GM23338 (cell line): ENCODE data around the gene LURAP1L. TPM values are rescaled to one million over a fixed set of nuclear protein-coding genes. Genes with fewer than 3 reads are reported as not detected.

ENCODE experiments used
- ATAC-seq: fragments of 200-7000 bp; cut with Tn5 transposase; 3 replicates; pipeline ENCODE4 v1.9.1; 2020
- DNase-seq: peaks from one replicate; pipeline ENCODE4 v3.0.0-alpha.2; 2015; ENCODE audit warnings: low spot score
- H2AFZ ChIP-seq: fragments of 200-600 bp; sonication (generic); 2 replicates; pipeline ENCODE4 v1.8.0; 2016; ENCODE audit warnings: antibody characterized with exemption, mild to moderate bottlenecking, moderate library complexity
- H3F3A ChIP-seq: fragments of 200-600 bp; sonication (generic); replicated peaks from 2 replicates; pipeline ENCODE4 v1.8.0; 2017; ENCODE audit warnings: antibody characterized with exemption, mixed run types, low read depth
- H3K27ac ChIP-seq: fragments of 200-600 bp; sonication (generic); 2 replicates; pipeline ENCODE4 v1.6.1; 2016; ENCODE audit warnings: low read depth
- H3K27me3 ChIP-seq: fragments of 200-600 bp; sonication (generic); 2 replicates; pipeline ENCODE4 v1.8.0; 2016; ENCODE audit warnings: mild to moderate bottlenecking, mixed run types, moderate library complexity; ENCODE audit not compliant: insufficient read depth
- H3K36me3 ChIP-seq: fragments of 200-600 bp; sonication (generic); 2 replicates; pipeline ENCODE4 v1.8.0; 2016; ENCODE audit warnings: mild to moderate bottlenecking; ENCODE audit not compliant: insufficient read depth
- H3K4me1 ChIP-seq: fragments of 200-600 bp; sonication (generic); 2 replicates; pipeline ENCODE4 v1.8.0; 2016; ENCODE audit warnings: mild to moderate bottlenecking, moderate library complexity; ENCODE audit not compliant: insufficient read depth
- H3K4me2 ChIP-seq: fragments of 200-600 bp; sonication (generic); 2 replicates; pipeline ENCODE4 v1.7.1; 2017; ENCODE audit warnings: mixed run types
- H3K4me3 ChIP-seq: fragments of 200-600 bp; sonication (generic); 2 replicates; pipeline ENCODE4 v1.6.1; 2016; ENCODE audit warnings: mixed run types
- H3K79me2 ChIP-seq: fragments of 200-600 bp; sonication (generic); replicated peaks from 2 replicates; pipeline ENCODE4 v1.8.0; 2017; ENCODE audit warnings: mild to moderate bottlenecking; ENCODE audit not compliant: insufficient read depth
- H3K9me2 ChIP-seq: fragments of 200-600 bp; sonication (generic); 2 replicates; pipeline ENCODE4 v1.8.0; 2017; ENCODE audit not compliant: insufficient read depth
- H4K20me1 ChIP-seq: fragments of 200-600 bp; sonication (generic); replicated peaks from 2 replicates; pipeline ENCODE4 v1.8.0; 2017; ENCODE audit warnings: mild to moderate bottlenecking; ENCODE audit not compliant: insufficient read depth
- H3K27ac Mint-ChIP-seq: 2 replicates; pipeline ENCODE4 v1.8.0; 2020; ENCODE audit warnings: inconsistent platforms, mild to moderate bottlenecking, moderate library complexity, mixed read lengths
- H3K27me3 Mint-ChIP-seq: 3 replicates; pipeline ENCODE4 v1.8.0; 2022; ENCODE audit warnings: low read depth, mild to moderate bottlenecking, moderate library complexity, mixed read lengths, inconsistent platforms; ENCODE audit not compliant: insufficient read depth, poor library complexity
- H3K36me3 Mint-ChIP-seq: 3 replicates; pipeline ENCODE4 v1.8.0; 2021; ENCODE audit warnings: low read depth, mild to moderate bottlenecking, inconsistent platforms, moderate library complexity, mixed read lengths
- H3K4me1 Mint-ChIP-seq: 3 replicates; pipeline ENCODE4 v1.8.0; 2020; ENCODE audit warnings: mild to moderate bottlenecking, inconsistent platforms, mixed read lengths
- H3K4me3 Mint-ChIP-seq: 3 replicates; pipeline ENCODE4 v1.8.0; 2021; ENCODE audit warnings: moderate library complexity, mild to moderate bottlenecking, inconsistent platforms, mixed read lengths
- H3K9me3 Mint-ChIP-seq: 3 replicates; pipeline ENCODE4 v1.8.0; 2020; ENCODE audit warnings: moderate library complexity, mild to moderate bottlenecking, inconsistent platforms, mixed read lengths
- EZH2phosphoT487 ChIP-seq: fragments of 200-600 bp; sonication (generic); IDR thresholded peaks from one replicate; pipeline ENCODE4 v1.8.1; 2018; ENCODE audit warnings: antibody characterized with exemption; ENCODE audit not compliant: unreplicated experiment
- JUNB ChIP-seq: IDR thresholded peaks from one replicate; pipeline ENCODE4 v1.6.1; 2016; ENCODE audit warnings: antibody characterized with exemption; ENCODE audit not compliant: unreplicated experiment
- NANOG ChIP-seq: IDR thresholded peaks from 2 replicates; pipeline ENCODE4 v1.6.1; 2016; ENCODE audit warnings: antibody characterized with exemption, borderline replicate concordance
- ZNF114 ChIP-seq: fragments of 250-450 bp; sonication (Bioruptor Pico); IDR thresholded peaks from 2 replicates; pipeline ENCODE4 v1.5.0; 2020; ENCODE audit warnings: mild to moderate bottlenecking, moderate library complexity
- polyA plus RNA-seq: library from polyadenylated mRNA; unstranded; fragments of >200 nt; fragmentation: Nextera tagmentation; extraction: Ambion mirVana; gene quantifications from 2 replicates; pipeline ENCODE4 v1.2.1, GENCODE V29; 2016
- total RNA-seq: library from RNA; depleted of rRNA; stranded (reverse); fragments of >200 nt; shearing (Covaris generic); gene quantifications from 2 replicates; pipeline ENCODE4 v1.2.3, GENCODE V29; 2014
- TF ChIP-seq, protein P1 (sequence below), 2 experiments: fragments of 200-600 bp in 1 of 2; sonication (generic) in 1 of 2; conservative IDR thresholded peaks; 2 replicates each; pipeline versions ENCODE4 v1.5.1 to v1.6.1; 2016 to 2017; ENCODE audit warnings: antibody characterized with exemption in 2 of 2, low read depth in 2 of 2, mild to moderate bottlenecking in 2 of 2, moderate library complexity in 1 of 2
- TF ChIP-seq, protein P2 (sequence below): IDR thresholded peaks from one replicate; pipeline ENCODE4 v1.6.1; 2018; ENCODE audit warnings: antibody characterized with exemption; ENCODE audit not compliant: unreplicated experiment
- TF ChIP-seq, protein P3 (sequence below): IDR thresholded peaks from 2 replicates; pipeline ENCODE4 v1.6.1; 2016; ENCODE audit warnings: antibody characterized with exemption

Gene LURAP1L
- total and polyA plus RNA-seq, 2 experiments from 2014 or later, result 1.2 to 1.6 TPM

DNA sequence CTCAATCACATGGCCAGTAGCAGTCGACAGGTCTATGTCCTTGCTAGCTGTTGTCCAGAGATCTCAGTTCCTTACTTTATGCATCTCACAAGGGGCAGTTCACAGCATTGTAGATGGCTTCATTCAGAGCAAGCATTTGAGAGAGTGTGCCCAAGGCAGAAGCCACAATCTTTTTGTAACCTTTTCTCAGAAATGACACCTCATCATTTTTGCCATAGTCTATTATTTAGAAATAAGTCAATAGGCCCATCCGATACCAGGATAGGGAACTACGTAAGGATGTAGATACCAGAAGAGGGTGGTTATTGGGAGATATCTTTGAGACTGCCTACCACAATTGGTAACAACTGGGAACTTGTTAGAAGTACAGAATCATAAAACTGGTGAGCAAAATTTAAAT, 37.1 kb downstream of the LURAP1L start:
- Mint-ChIP-seq H3K27me3 (no peaks in the 10 kb centered on the region), H3K36me3 (no peaks in the 10 kb centered on the region), H3K4me1 (peaks cover 13% of the 10 kb centered on the region; the same call in 2 of the 3 replicates), H3K9me3 (no peaks in the 10 kb centered on the region), H3K4me3 (no peak overlapping the region), H3K27ac (no peak overlapping the region)
- Histone ChIP-seq H2AFZ (no peak overlapping the region), H3K4me3 (no peak overlapping the region), H3K4me1 (no peaks in the 10 kb centered on the region), H4K20me1 (no peaks in the 10 kb centered on the region), H3K27ac (no peak overlapping the region), H3K27me3 (no peaks in the 10 kb centered on the region), H3K4me2 (no peak overlapping the region), H3K36me3 (no peaks in the 10 kb centered on the region), H3F3A (no peaks in the 10 kb centered on the region), H3K9me2 (no peaks in the 10 kb centered on the region), H3K79me2 (no peaks in the 10 kb centered on the region)
- DNase-seq (no peak), ATAC-seq (no peak)
- TF ChIP-seq NANOG (no peak), EZH2phosphoT487 (no peak)

DNA sequence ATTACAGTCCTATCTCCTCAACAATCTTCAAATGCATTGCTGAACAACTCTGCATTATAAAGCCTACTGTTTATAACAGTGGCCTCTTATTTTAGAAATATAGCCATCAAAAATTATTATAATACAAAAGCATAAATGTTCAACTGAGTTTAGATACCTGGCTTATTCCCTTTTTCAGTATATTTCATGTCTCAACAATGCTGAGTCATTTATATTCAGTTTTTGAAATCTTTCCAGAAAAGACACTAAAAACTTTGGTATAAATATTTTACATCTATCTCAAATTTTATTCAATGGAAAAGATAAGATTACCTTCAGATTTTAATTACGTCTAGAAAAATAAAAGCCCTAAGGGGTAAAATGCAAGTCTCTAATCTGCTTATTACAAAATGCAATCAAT, 37.9 kb downstream of the LURAP1L start:
- Histone ChIP-seq H3K9me2 (no peaks in the 10 kb centered on the region), H3K4me1 (no peaks in the 10 kb centered on the region), H3K79me2 (no peaks in the 10 kb centered on the region), H3K27me3 (no peaks in the 10 kb centered on the region), H2AFZ (no peak overlapping the region), H3K4me2 (no peak overlapping the region), H3F3A (no peaks in the 10 kb centered on the region), H3K27ac (no peak overlapping the region), H3K4me3 (no peak overlapping the region), H3K36me3 (no peaks in the 10 kb centered on the region), H4K20me1 (no peaks in the 10 kb centered on the region)
- no peak overlapping the region for H3K4me3 Mint-ChIP-seq
- no peaks in the 10 kb centered on the region for H3K27me3 Mint-ChIP-seq
- H3K27ac Mint-ChIP-seq, result no peak overlapping the region
- no peaks in the 10 kb centered on the region for H3K36me3 Mint-ChIP-seq
- TF ChIP-seq, protein P1, sequence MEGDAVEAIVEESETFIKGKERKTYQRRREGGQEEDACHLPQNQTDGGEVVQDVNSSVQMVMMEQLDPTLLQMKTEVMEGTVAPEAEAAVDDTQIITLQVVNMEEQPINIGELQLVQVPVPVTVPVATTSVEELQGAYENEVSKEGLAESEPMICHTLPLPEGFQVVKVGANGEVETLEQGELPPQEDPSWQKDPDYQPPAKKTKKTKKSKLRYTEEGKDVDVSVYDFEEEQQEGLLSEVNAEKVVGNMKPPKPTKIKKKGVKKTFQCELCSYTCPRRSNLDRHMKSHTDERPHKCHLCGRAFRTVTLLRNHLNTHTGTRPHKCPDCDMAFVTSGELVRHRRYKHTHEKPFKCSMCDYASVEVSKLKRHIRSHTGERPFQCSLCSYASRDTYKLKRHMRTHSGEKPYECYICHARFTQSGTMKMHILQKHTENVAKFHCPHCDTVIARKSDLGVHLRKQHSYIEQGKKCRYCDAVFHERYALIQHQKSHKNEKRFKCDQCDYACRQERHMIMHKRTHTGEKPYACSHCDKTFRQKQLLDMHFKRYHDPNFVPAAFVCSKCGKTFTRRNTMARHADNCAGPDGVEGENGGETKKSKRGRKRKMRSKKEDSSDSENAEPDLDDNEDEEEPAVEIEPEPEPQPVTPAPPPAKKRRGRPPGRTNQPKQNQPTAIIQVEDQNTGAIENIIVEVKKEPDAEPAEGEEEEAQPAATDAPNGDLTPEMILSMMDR (conservative IDR thresholded peaks at IDR 0.05; ENCODE audit: low read depth in 2 of 2), result no peak
- no peak for TF ChIP-seq ZNF114
- H3K4me1 Mint-ChIP-seq, result peaks cover 13% of the 10 kb centered on the region; the same call in 2 of the 3 replicates
- ATAC-seq (no peak), DNase-seq (no peak)
- no peaks in the 10 kb centered on the region for H3K9me3 Mint-ChIP-seq

DNA sequence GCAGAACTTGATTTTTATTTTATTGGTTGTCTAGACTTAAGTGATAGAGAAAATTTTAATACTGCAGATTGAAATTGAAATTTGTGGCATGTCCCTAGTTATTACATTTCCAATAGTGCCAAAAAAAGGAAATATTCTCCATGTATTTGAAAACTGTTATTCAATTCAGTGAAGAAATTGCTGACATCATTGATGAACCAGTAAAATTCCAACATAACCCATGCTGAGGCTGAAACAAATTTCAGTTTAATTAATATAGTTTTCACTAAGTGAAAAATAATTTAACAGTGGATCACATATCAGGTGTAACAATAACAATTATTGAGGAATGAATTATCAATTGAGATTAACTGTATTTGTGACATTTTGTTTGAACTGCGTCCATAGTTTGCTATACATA, 38.7 kb downstream of the LURAP1L start:
- H3K4me2 ChIP-seq, result no peak overlapping the region
- H3K4me3 ChIP-seq, result no peak overlapping the region
- no peak for ATAC-seq
- peaks cover 13% of the 10 kb centered on the region; the same call in 2 of the 3 replicates for H3K4me1 Mint-ChIP-seq
- no peaks in the 10 kb centered on the region for H3K36me3 Mint-ChIP-seq
- no peaks in the 10 kb centered on the region for H3F3A ChIP-seq
- H3K27me3 ChIP-seq, result no peaks in the 10 kb centered on the region
- no peak for DNase-seq
- no peaks in the 10 kb centered on the region for H3K36me3 ChIP-seq
- no peaks in the 10 kb centered on the region for H3K9me2 ChIP-seq
- H3K4me1 ChIP-seq, result no peaks in the 10 kb centered on the region
- no peak overlapping the region for H3K27ac Mint-ChIP-seq
- H2AFZ ChIP-seq, result no peak overlapping the region
- no peaks in the 10 kb centered on the region for H4K20me1 ChIP-seq
- H3K27ac ChIP-seq, result no peak overlapping the region
- H3K4me3 Mint-ChIP-seq, result no peak overlapping the region
- H3K79me2 ChIP-seq, result no peaks in the 10 kb centered on the region
- H3K27me3 Mint-ChIP-seq, result no peaks in the 10 kb centered on the region
- H3K9me3 Mint-ChIP-seq, result no peaks in the 10 kb centered on the region
- TF ChIP-seq JUNB, result no peak
- TF ChIP-seq, protein P2, sequence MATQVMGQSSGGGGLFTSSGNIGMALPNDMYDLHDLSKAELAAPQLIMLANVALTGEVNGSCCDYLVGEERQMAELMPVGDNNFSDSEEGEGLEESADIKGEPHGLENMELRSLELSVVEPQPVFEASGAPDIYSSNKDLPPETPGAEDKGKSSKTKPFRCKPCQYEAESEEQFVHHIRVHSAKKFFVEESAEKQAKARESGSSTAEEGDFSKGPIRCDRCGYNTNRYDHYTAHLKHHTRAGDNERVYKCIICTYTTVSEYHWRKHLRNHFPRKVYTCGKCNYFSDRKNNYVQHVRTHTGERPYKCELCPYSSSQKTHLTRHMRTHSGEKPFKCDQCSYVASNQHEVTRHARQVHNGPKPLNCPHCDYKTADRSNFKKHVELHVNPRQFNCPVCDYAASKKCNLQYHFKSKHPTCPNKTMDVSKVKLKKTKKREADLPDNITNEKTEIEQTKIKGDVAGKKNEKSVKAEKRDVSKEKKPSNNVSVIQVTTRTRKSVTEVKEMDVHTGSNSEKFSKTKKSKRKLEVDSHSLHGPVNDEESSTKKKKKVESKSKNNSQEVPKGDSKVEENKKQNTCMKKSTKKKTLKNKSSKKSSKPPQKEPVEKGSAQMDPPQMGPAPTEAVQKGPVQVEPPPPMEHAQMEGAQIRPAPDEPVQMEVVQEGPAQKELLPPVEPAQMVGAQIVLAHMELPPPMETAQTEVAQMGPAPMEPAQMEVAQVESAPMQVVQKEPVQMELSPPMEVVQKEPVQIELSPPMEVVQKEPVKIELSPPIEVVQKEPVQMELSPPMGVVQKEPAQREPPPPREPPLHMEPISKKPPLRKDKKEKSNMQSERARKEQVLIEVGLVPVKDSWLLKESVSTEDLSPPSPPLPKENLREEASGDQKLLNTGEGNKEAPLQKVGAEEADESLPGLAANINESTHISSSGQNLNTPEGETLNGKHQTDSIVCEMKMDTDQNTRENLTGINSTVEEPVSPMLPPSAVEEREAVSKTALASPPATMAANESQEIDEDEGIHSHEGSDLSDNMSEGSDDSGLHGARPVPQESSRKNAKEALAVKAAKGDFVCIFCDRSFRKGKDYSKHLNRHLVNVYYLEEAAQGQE, result no peak
- TF ChIP-seq, protein P3, sequence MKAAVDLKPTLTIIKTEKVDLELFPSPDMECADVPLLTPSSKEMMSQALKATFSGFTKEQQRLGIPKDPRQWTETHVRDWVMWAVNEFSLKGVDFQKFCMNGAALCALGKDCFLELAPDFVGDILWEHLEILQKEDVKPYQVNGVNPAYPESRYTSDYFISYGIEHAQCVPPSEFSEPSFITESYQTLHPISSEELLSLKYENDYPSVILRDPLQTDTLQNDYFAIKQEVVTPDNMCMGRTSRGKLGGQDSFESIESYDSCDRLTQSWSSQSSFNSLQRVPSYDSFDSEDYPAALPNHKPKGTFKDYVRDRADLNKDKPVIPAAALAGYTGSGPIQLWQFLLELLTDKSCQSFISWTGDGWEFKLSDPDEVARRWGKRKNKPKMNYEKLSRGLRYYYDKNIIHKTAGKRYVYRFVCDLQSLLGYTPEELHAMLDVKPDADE, result no peak
